ENCODE measurements around the gene VIPR2.

Gene VIPR2

GRCh38 chr7:158997110-158997453 is 147.6 kb downstream of the VIPR2 start:
- Histone ChIP-seq H3K27me3 (ENCODE audit: insufficient read depth, low read length) (peaks cover 17% of the 10 kb centered on the region), H4K91ac (ENCODE audit: low read depth, low read length) (no peak overlapping the region), H3K18ac (ENCODE audit: low read length) (no peak overlapping the region), H4K8ac (ENCODE audit: low read depth, low read length) (no peak overlapping the region), H3K79me1 (ENCODE audit: low read length) (no peaks in the 10 kb centered on the region), H3K4me1 (ENCODE audit: control insufficient read depth in 1 of 2, insufficient read depth in 2 of 2, low read length in 2 of 2) (no peaks in the 10 kb centered on the region), H3K4me2 (ENCODE audit: low read length) (peak overlapping the region; percentile 10), H3K14ac (ENCODE audit: low read length) (no peak overlapping the region), H3K23ac (ENCODE audit: low read length) (no peak overlapping the region), H2BK5ac (ENCODE audit: low read depth, low read length, poor library complexity) (no peak overlapping the region), H2BK12ac (ENCODE audit: low read length) (no peak overlapping the region), H3K27ac (ENCODE audit: low read depth, low read length) (no peak overlapping the region), H3K9me3 (ENCODE audit: insufficient read depth, low read depth, low read length) (peaks cover 19% of the 10 kb centered on the region), H2BK120ac (ENCODE audit: insufficient read depth, low read length, poor library complexity) (no peak overlapping the region), H3K9ac (ENCODE audit: low read length) (no peak overlapping the region), H4K12ac (ENCODE audit: low read depth, low read length) (no peak overlapping the region), H2AFZ (ENCODE audit: insufficient read depth, low read length, poor library complexity) (no peak overlapping the region), H3K36me3 (ENCODE audit: control insufficient read depth in 1 of 2, insufficient read depth in 2 of 2, low read length in 2 of 2) (no peaks in the 10 kb centered on the region), H2AK5ac (ENCODE audit: low read length) (no peak overlapping the region), H3K79me2 (ENCODE audit: control insufficient read depth, insufficient read depth, low read length, poor library complexity) (no peaks in the 10 kb centered on the region), H3K4ac (ENCODE audit: low read depth, low read length) (no peak overlapping the region), H3K4me3 (ENCODE audit: low read depth, low read length) (no peak overlapping the region)
- DNase-seq = no peak
- WGBS (ENCODE audit: extremely low coverage, insufficient coverage, insufficient read length) = no CpG with 5 or more reads among the region's 32 CpGs

- DNase-seq = no peak
- Histone ChIP-seq H2BK5ac (ENCODE audit: low read depth, low read length, poor library complexity) (no peak overlapping the region), H4K8ac (ENCODE audit: low read depth, low read length) (no peak overlapping the region), H4K91ac (ENCODE audit: low read depth, low read length) (no peak overlapping the region), H3K27me3 (ENCODE audit: insufficient read depth, low read length) (peaks cover 17% of the 10 kb centered on the region), H3K4me3 (ENCODE audit: low read depth, low read length) (no peak overlapping the region), H3K27ac (ENCODE audit: low read depth, low read length) (no peak overlapping the region), H2AK5ac (ENCODE audit: low read length) (no peak overlapping the region), H2AFZ (ENCODE audit: insufficient read depth, low read length, poor library complexity) (no peak overlapping the region), H3K4ac (ENCODE audit: low read depth, low read length) (no peak overlapping the region), H3K36me3 (ENCODE audit: control insufficient read depth in 1 of 2, insufficient read depth in 2 of 2, low read length in 2 of 2) (no peaks in the 10 kb centered on the region), H3K14ac (ENCODE audit: low read length) (no peak overlapping the region), H3K18ac (ENCODE audit: low read length) (no peak overlapping the region), H3K4me2 (ENCODE audit: low read length) (peak overlapping the region; percentile 10), H3K79me1 (ENCODE audit: low read length) (no peaks in the 10 kb centered on the region), H3K9ac (ENCODE audit: low read length) (no peak overlapping the region), H3K9me3 (ENCODE audit: insufficient read depth, low read depth, low read length) (peaks cover 14% of the 10 kb centered on the region), H3K79me2 (ENCODE audit: control insufficient read depth, insufficient read depth, low read length, poor library complexity) (no peaks in the 10 kb centered on the region), H3K23ac (ENCODE audit: low read length) (no peak overlapping the region), H3K4me1 (ENCODE audit: control insufficient read depth in 1 of 2, insufficient read depth in 2 of 2, low read length in 2 of 2) (no peaks in the 10 kb centered on the region), H2BK120ac (ENCODE audit: insufficient read depth, low read length, poor library complexity) (no peak overlapping the region), H4K12ac (ENCODE audit: low read depth, low read length) (no peak overlapping the region), H2BK12ac (ENCODE audit: low read length) (no peak overlapping the region)
- no CpG with 5 or more reads among the region's 47 CpGs for WGBS (ENCODE audit: extremely low coverage, insufficient coverage, insufficient read length)
Observed at GRCh38 chr7:158996214-158997109, 148.2 kb downstream of the VIPR2 start.

GRCh38 chr7:158995514-158995913 is 149.2 kb downstream of the VIPR2 start:
- Histone ChIP-seq H2AK5ac (ENCODE audit: low read length) (no peak overlapping the region), H3K4me1 (ENCODE audit: control insufficient read depth in 1 of 2, insufficient read depth in 2 of 2, low read length in 2 of 2) (no peaks in the 10 kb centered on the region), H3K27me3 (ENCODE audit: insufficient read depth, low read length) (peaks cover 17% of the 10 kb centered on the region), H3K4me2 (ENCODE audit: low read length) (no peak overlapping the region), H3K9me3 (ENCODE audit: insufficient read depth, low read depth, low read length) (peaks cover 16% of the 10 kb centered on the region), H2BK120ac (ENCODE audit: insufficient read depth, low read length, poor library complexity) (no peak overlapping the region), H3K27ac (ENCODE audit: low read depth, low read length) (no peak overlapping the region), H3K4ac (ENCODE audit: low read depth, low read length) (no peak overlapping the region), H3K18ac (ENCODE audit: low read length) (no peak overlapping the region), H3K14ac (ENCODE audit: low read length) (no peak overlapping the region), H3K9ac (ENCODE audit: low read length) (no peak overlapping the region), H3K79me2 (ENCODE audit: control insufficient read depth, insufficient read depth, low read length, poor library complexity) (no peaks in the 10 kb centered on the region), H3K23ac (ENCODE audit: low read length) (no peak overlapping the region), H4K91ac (ENCODE audit: low read depth, low read length) (no peak overlapping the region), H3K36me3 (ENCODE audit: control insufficient read depth in 1 of 2, insufficient read depth in 2 of 2, low read length in 2 of 2) (no peaks in the 10 kb centered on the region), H2AFZ (ENCODE audit: insufficient read depth, low read length, poor library complexity) (no peak overlapping the region), H3K4me3 (ENCODE audit: low read depth, low read length) (no peak overlapping the region), H4K12ac (ENCODE audit: low read depth, low read length) (no peak overlapping the region), H2BK12ac (ENCODE audit: low read length) (no peak overlapping the region), H3K79me1 (ENCODE audit: low read length) (no peaks in the 10 kb centered on the region), H4K8ac (ENCODE audit: low read depth, low read length) (no peak overlapping the region), H2BK5ac (ENCODE audit: low read depth, low read length, poor library complexity) (no peak overlapping the region)
- no CpG with 5 or more reads among the region's 17 CpGs for WGBS (ENCODE audit: extremely low coverage, insufficient coverage, insufficient read length)
- DNase-seq = no peak

- Histone ChIP-seq H4K12ac (ENCODE audit: low read depth, low read length) (no peak overlapping the region), H3K27ac (ENCODE audit: low read depth, low read length) (no peak overlapping the region), H2BK5ac (ENCODE audit: low read depth, low read length, poor library complexity) (no peak overlapping the region), H3K9me3 (ENCODE audit: insufficient read depth, low read depth, low read length) (peaks cover 16% of the 10 kb centered on the region), H3K4ac (ENCODE audit: low read depth, low read length) (no peak overlapping the region), H2BK12ac (ENCODE audit: low read length) (no peak overlapping the region), H3K4me3 (ENCODE audit: low read depth, low read length) (no peak overlapping the region), H3K14ac (ENCODE audit: low read length) (no peak overlapping the region), H3K4me2 (ENCODE audit: low read length) (no peak overlapping the region), H2AK5ac (ENCODE audit: low read length) (no peak overlapping the region), H3K79me2 (ENCODE audit: control insufficient read depth, insufficient read depth, low read length, poor library complexity) (no peaks in the 10 kb centered on the region), H3K18ac (ENCODE audit: low read length) (no peak overlapping the region), H2AFZ (ENCODE audit: insufficient read depth, low read length, poor library complexity) (no peak overlapping the region), H3K4me1 (ENCODE audit: control insufficient read depth in 1 of 2, insufficient read depth in 2 of 2, low read length in 2 of 2) (no peaks in the 10 kb centered on the region), H3K9ac (ENCODE audit: low read length) (no peak overlapping the region), H3K23ac (ENCODE audit: low read length) (no peak overlapping the region), H4K91ac (ENCODE audit: low read depth, low read length) (no peak overlapping the region), H2BK120ac (ENCODE audit: insufficient read depth, low read length, poor library complexity) (no peak overlapping the region), H3K79me1 (ENCODE audit: low read length) (no peaks in the 10 kb centered on the region), H3K36me3 (ENCODE audit: control insufficient read depth in 1 of 2, insufficient read depth in 2 of 2, low read length in 2 of 2) (no peaks in the 10 kb centered on the region), H4K8ac (ENCODE audit: low read depth, low read length) (no peak overlapping the region), H3K27me3 (ENCODE audit: insufficient read depth, low read length) (peaks cover 17% of the 10 kb centered on the region)
- no CpG with 5 or more reads among the region's 6 CpGs for WGBS (ENCODE audit: extremely low coverage, insufficient coverage, insufficient read length)
- DNase-seq = no peak
Observed at GRCh38 chr7:158994687-158995086, 150.0 kb downstream of the VIPR2 start.

All from trophoblast cell (in vitro differentiated cells and primary cell).